Measurements from ENCODE around the gene NASP.

The NASP gene

DNA sequence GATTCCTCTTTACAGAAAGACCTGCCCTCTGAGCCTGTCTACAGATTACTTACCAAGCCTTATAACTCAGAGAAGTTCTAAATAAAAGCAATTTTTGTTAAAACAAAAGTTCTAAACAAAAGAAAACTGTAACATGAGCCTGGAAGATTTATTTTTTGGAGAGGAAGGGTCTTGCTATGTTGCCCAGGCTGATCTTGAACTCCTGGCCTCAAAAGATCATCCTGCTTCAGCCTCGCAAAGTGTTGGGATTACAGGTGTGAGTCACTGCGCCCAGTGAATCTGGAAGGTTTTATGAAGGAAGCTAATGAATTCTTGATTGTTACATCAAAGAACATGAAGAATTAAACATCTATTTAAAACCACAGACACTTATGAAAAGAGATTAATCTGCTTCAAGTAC is 75.4 kb downstream of the NASP start:
- TF ChIP-seq, protein P1, sequence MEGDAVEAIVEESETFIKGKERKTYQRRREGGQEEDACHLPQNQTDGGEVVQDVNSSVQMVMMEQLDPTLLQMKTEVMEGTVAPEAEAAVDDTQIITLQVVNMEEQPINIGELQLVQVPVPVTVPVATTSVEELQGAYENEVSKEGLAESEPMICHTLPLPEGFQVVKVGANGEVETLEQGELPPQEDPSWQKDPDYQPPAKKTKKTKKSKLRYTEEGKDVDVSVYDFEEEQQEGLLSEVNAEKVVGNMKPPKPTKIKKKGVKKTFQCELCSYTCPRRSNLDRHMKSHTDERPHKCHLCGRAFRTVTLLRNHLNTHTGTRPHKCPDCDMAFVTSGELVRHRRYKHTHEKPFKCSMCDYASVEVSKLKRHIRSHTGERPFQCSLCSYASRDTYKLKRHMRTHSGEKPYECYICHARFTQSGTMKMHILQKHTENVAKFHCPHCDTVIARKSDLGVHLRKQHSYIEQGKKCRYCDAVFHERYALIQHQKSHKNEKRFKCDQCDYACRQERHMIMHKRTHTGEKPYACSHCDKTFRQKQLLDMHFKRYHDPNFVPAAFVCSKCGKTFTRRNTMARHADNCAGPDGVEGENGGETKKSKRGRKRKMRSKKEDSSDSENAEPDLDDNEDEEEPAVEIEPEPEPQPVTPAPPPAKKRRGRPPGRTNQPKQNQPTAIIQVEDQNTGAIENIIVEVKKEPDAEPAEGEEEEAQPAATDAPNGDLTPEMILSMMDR (IDR thresholded peaks at IDR 0.05; ENCODE audit: borderline replicate concordance, extremely low read depth, low read length, poor library complexity, severe bottlenecking) = no peak
- TF ChIP-seq EZH2 (IDR thresholded peaks at IDR 0.05; ENCODE audit: borderline replicate concordance, low read depth, low read length, severe bottlenecking) = no peak
- H3K9ac ChIP-seq (ENCODE audit: low read depth, low read length) = no peak overlapping the region
- H4K20me1 ChIP-seq (ENCODE audit: insufficient read depth, low read length) = peaks cover 44% of the 10 kb centered on the region
- H3K4me2 ChIP-seq (ENCODE audit: insufficient read depth, low read length) = no peak overlapping the region
- no peaks in the 10 kb centered on the region for H3K27me3 ChIP-seq (ENCODE audit: insufficient read depth, low read length, poor library complexity)
- ATAC-seq (ENCODE audit: insufficient read depth, low read depth) (no peak), DNase-seq (no peak)
- H2AFZ ChIP-seq (ENCODE audit: low read depth, low read length) = no peak overlapping the region
- no peak overlapping the region for H3K27ac ChIP-seq (ENCODE audit: low read length)
- no peaks in the 10 kb centered on the region for H3K9me3 ChIP-seq (ENCODE audit: insufficient read depth, low read length, severe bottlenecking)
- H3K36me3 ChIP-seq (ENCODE audit: insufficient read depth, low read length) = peaks cover 77% of the 10 kb centered on the region
- H3K79me2 ChIP-seq (ENCODE audit: insufficient read depth, low read length) = peaks cover 77% of the 10 kb centered on the region
- H3K4me3 ChIP-seq (ENCODE audit: low read depth in 1 of 2, low read length in 2 of 2) = no peak overlapping the region
- no peaks in the 10 kb centered on the region for H3K4me1 ChIP-seq (ENCODE audit: insufficient read depth, low read length)

DNA sequence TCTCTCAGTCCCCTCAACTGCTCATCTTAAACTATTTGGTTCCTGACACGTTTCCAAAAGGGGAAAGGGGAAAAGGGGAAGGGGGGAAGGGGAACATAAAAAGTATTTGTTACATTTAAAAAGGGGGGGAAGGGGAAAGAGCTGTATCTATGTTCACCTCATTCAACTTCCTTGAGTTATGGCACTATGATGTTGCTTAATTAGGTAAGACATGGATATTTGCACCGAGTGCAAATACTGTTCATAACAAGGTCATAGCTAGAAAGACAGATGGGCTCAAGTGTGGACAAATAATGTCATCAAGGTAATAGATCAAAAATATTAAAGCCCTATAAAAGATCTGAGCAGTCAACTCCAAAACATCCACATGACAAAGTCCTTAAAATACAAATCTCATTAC is 76.5 kb downstream of the NASP start:
- no peak for DNase-seq
- no peak for TF ChIP-seq EZH2 (IDR thresholded peaks at IDR 0.05; ENCODE audit: borderline replicate concordance, low read depth, low read length, severe bottlenecking)
- TF ChIP-seq, protein P1 (IDR thresholded peaks at IDR 0.05; ENCODE audit: borderline replicate concordance, extremely low read depth, low read length, poor library complexity, severe bottlenecking) = no peak
- peaks cover 65% of the 10 kb centered on the region for H3K36me3 ChIP-seq (ENCODE audit: insufficient read depth, low read length)

DNA sequence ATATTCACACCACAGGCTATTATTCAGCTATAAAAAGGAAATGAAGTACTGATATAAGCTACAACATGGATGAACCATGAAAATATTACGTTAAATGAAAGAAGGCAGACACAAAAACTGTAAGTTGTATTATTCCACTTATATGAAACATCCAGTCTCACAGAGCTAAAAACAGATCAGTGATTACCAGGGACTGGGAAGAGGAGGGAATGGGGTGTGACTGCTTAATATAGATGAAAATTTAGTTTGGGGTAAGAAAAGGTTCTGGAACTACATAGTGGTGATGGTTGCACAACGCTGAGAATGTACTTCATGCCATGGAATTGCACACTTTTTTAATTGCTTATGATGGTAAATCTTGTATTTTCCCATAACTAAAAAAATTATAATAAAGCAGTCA is 83.0 kb downstream of the NASP start:
- H3K9ac ChIP-seq (ENCODE audit: low read depth, low read length) = no peak overlapping the region
- ATAC-seq (ENCODE audit: insufficient read depth, low read depth) = no peak
- H3K4me3 ChIP-seq (ENCODE audit: low read depth in 1 of 2, low read length in 2 of 2) = no peak overlapping the region
- no peak overlapping the region for H2AFZ ChIP-seq (ENCODE audit: low read depth, low read length)
- TF ChIP-seq, protein P1 (IDR thresholded peaks at IDR 0.05; ENCODE audit: borderline replicate concordance, extremely low read depth, low read length, poor library complexity, severe bottlenecking) = no peak
- no peak for TF ChIP-seq EZH2 (IDR thresholded peaks at IDR 0.05; ENCODE audit: borderline replicate concordance, low read depth, low read length, severe bottlenecking)
- no peak for DNase-seq
- peaks cover 100% of the 10 kb centered on the region for H3K79me2 ChIP-seq (ENCODE audit: insufficient read depth, low read length)
- H3K27ac ChIP-seq (ENCODE audit: low read length) = no peak overlapping the region
- no peaks in the 10 kb centered on the region for H3K27me3 ChIP-seq (ENCODE audit: insufficient read depth, low read length, poor library complexity)
- no peaks in the 10 kb centered on the region for H3K4me1 ChIP-seq (ENCODE audit: insufficient read depth, low read length)
- peaks cover 15% of the 10 kb centered on the region for H3K36me3 ChIP-seq (ENCODE audit: insufficient read depth, low read length)
- H4K20me1 ChIP-seq (ENCODE audit: insufficient read depth, low read length) = peaks cover 73% of the 10 kb centered on the region
- H3K4me2 ChIP-seq (ENCODE audit: insufficient read depth, low read length) = no peak overlapping the region
- no peaks in the 10 kb centered on the region for H3K9me3 ChIP-seq (ENCODE audit: insufficient read depth, low read length, severe bottlenecking)

More for the DNA sequence above, 76.5 kb downstream of the NASP start:
- Histone ChIP-seq H3K4me1 (ENCODE audit: insufficient read depth, low read length) (no peaks in the 10 kb centered on the region), H4K20me1 (ENCODE audit: insufficient read depth, low read length) (peaks cover 50% of the 10 kb centered on the region), H3K4me3 (ENCODE audit: low read depth in 1 of 2, low read length in 2 of 2) (no peak overlapping the region), H2AFZ (ENCODE audit: low read depth, low read length) (no peak overlapping the region), H3K27me3 (ENCODE audit: insufficient read depth, low read length, poor library complexity) (no peaks in the 10 kb centered on the region), H3K79me2 (ENCODE audit: insufficient read depth, low read length) (peaks cover 79% of the 10 kb centered on the region), H3K27ac (ENCODE audit: low read length) (no peak overlapping the region), H3K9ac (ENCODE audit: low read depth, low read length) (no peak overlapping the region), H3K4me2 (ENCODE audit: insufficient read depth, low read length) (no peak overlapping the region), H3K9me3 (ENCODE audit: insufficient read depth, low read length, severe bottlenecking) (no peaks in the 10 kb centered on the region)
- no peak for ATAC-seq (ENCODE audit: insufficient read depth, low read depth)

All from DND-41 (cell line).